Activated CD4-positive, alpha-beta T cell treated with anti-CD3 and anti-CD28 coated beads, Interleukin-10, Interleukin-2, amounts not matched to agents 100 ng/mL and 50 ng/mL, durations not matched to agents 16 hours and 8 hours (primary cell): Measurements from ENCODE around the gene VWCE.
A peak's percentile ranks its signal among the peaks of the same experiment; 100 is the strongest.

Source experiments
- DNase-seq: peaks from one replicate; pipeline ENCODE4 v3.0.0-alpha.2; 2020

VWCE gene

GRCh38 chr11:61294717-61295595, at the start of gene VWCE:
Gene VWCE, minus strand, starts transcription at chr11:61295316. Its CDS starts 279 bp downstream, at chr11:61295037.
- peak; percentile 84 for DNase-seq

GRCh38 chr11:61343792-61344745, 49.0 kb upstream of the VWCE start:
- DNase-seq: no peak

- DNase-seq: no peak
Measured at GRCh38 chr11:61342207-61342803, 47.2 kb upstream of the VWCE start.

DNA sequence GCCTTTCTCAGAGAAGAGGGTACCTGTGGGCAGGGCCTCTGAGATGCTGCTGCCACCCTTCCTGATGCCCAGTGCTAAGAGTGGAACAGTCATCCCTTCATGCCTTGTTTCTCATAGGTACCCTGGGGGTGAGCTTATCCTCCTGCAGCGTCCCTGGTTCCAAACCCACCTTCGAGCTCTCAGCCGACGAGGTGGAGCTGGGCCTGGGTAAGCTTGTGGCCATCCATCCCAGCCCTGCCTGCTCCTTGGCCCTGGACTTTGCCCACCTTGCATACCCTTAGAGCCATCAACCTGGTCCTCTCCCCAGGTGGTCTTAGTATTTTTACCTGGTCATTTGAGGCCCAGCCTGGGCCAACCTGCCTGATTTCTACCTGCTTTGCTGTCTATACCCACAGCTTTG, 46.6 kb upstream of the VWCE start:
- DNase-seq: no peak

DNA sequence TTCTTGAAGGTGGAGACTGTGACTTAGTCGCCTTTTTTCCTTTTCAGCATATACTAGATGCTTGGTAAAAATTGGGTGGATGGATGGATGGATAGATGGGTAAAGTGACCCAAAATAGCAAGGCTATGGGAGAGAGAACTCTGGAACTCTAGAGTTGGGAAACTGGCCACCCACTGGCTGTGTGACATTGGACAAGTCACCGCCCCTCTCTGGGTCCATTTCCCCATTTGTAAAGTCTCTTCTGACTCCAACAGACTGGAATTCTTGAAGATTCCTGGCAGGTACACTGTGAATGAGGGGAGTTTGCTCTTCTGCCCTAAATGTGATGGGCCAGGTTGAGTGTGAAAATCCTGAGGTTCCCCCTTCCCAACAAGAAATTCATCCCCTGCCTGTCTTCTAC, 45.9 kb upstream of the VWCE start:
- DNase-seq: no peak

DNA sequence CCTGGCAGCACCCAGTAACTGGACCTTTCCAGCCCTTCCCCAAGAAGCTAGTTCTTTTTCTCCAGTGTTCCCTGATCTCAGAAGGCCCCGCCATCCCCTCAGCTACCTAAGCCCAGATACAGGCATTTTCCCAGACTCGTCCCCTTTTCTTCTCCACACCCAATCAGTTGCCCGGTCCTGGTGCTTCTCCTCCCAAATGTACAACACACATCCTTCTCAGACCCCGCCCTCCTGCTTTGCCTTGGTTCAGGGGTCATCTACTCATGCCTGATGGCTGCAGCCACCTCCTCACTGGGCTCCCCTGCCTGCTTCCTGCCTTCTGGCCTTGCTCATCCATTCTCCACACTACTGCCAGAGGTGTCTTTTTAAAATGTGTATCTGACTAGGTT, 44.4 kb upstream of the VWCE start:
- no peak for DNase-seq

- no peak for DNase-seq
Measured at GRCh38 chr11:61338783-61339489, 43.8 kb upstream of the VWCE start.

GRCh38 chr11:61337706-61338470, 42.8 kb upstream of the VWCE start:
- no peak for DNase-seq

DNA sequence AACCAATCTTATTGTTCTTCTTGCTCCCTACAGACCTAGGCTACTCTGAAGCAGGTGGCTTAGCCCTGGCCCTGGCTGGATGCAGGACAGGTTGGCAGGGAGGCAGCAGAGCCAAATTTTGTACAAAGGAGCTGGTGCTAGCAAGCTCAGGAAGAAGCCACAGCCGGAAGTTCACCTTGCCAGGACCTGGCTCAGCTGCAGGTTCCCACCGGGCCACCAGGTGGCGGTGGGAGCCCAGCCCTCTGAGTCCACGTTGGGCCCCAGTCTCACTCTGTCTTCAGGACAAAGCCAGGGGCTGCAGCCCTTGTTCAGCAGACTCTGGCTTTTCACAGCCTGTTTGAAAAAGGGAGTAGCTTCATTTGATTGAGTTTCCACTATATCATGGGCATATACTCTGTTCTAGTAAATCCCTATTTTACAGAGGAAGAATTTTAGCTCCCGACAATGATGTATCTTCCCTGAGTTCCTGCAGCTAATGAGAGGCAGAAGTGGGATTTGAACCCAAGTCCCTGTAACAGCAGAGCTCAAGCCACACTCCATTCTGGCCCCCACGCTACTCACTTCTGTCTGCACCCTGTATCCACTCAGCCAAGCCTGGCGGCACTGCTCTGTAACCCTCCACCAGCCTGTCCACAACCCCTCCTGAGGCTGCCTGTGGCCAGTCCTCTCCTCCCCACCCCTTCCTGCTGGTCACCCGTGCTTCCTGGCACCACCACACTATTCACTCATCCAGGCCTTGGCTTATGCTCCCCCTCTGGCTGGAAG, 41.2 kb upstream of the VWCE start:
- DNase-seq: peak; percentile 90

DNA sequence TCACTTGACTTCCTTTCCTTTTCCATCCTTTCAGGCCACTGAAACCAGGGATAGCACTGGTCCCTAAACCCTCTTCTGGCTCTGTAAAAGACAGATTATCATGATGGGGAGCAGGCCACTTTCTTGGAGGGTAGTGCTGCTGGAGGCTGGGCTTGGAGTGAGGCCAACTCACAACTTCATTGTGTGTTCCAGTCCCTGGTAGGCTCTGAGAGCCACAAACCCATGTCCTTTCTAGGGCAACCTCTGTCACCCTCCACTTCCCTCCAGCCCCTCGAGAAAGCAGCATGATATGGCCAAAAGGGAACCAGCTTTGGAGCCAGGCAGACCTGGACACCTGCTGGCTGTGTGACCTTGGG, 40.2 kb upstream of the VWCE start:
- no peak for DNase-seq

GRCh38 chr11:61334434-61335354, 39.6 kb upstream of the VWCE start:
- DNase-seq: no peak

GRCh38 chr11:61333550-61334433, 38.7 kb upstream of the VWCE start:
- DNase-seq: peak; percentile 38

- DNase-seq: peak; percentile 99
Measured at GRCh38 chr11:61332797-61333549, 37.9 kb upstream of the VWCE start, which contains the start of the genes DDB1 and TKFC. Gene DDB1, minus strand, starts transcription at chr11:61333105. Its CDS starts 137 bp downstream, at chr11:61332968. Gene TKFC, plus strand, starts transcription at chr11:61333228. Its CDS starts 1,501 bp downstream, at chr11:61334729.

- peak; percentile 15 for DNase-seq
Measured at GRCh38 chr11:61332281-61332796, 37.2 kb upstream of the VWCE start.

DNA sequence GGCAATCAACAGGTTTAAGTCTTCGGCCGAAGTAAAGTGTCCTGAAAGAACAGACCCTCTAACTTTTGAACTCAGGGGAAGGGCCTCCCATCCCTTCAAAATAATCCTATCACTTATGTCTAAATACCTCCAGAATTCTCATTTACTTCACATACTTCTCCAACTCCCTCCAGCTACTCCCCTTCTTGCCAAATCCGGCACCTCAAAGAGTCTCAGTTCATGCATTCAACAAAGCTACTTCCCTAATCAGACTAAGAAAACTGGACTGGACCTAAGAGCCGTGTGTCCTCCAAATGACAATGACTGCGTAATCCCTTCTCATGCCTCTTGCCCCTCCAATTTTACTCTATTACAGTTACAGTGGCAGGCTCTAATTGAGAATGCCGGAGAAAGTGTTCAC, 36.5 kb upstream of the VWCE start:
- no peak for DNase-seq

- no peak for DNase-seq
Measured at GRCh38 chr11:61329871-61330270, 34.8 kb upstream of the VWCE start.

- DNase-seq: no peak
Measured at GRCh38 chr11:61328351-61328750, 33.2 kb upstream of the VWCE start.

DNA sequence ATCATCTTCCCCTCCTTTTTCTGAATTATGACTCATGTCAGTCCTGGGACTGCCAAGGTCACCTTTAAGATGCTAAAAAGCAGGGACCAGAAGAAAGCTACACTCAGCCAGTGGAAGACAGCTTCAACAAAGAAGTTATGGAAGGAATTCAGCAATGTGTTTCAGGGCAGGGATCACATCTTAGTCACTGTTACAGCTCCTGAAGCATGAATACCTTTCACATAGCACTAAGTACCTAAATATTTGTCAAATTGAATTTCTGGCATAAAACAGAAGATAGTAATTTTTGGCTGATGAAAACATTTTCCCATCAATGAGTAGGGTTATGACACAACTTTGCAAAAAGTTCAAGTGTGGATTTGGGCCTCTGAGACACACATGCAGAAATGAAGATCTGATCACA, 32.6 kb upstream of the VWCE start:
- no peak for DNase-seq
